ENCODE measurements around the gene LCK.
A peak's percentile ranks its signal among the peaks of the same experiment; 100 is the strongest.
"Not testable (repeated sequence)": the region's sequence is repeated elsewhere in the genome, so short reads cannot be mapped to it uniquely, and the experiment has no call there.

The LCK gene

DNA sequence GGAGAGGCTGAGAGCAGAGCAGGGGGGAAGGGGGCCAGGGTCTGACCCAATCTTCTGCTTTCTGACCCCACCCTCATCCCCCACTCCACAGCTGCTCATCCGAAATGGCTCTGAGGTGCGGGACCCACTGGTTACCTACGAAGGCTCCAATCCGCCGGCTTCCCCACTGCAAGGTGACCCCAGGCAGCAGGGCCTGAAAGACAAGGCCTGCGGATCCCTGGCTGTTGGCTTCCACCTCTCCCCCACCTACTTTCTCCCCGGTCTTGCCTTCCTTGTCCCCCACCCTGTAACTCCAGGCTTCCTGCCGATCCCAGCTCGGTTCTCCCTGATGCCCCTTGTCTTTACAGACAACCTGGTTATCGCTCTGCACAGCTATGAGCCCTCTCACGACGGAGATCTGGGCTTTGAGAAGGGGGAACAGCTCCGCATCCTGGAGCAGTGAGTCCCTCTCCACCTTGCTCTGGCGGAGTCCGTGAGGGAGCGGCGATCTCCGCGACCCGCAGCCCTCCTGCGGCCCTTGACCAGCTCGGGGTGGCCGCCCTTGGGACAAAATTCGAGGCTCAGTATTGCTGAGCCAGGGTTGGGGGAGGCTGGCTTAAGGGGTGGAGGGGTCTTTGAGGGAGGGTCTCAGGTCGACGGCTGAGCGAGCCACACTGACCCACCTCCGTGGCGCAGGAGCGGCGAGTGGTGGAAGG, 23.7 kb downstream of the LCK start:
- no peak for DNase-seq

DNA sequence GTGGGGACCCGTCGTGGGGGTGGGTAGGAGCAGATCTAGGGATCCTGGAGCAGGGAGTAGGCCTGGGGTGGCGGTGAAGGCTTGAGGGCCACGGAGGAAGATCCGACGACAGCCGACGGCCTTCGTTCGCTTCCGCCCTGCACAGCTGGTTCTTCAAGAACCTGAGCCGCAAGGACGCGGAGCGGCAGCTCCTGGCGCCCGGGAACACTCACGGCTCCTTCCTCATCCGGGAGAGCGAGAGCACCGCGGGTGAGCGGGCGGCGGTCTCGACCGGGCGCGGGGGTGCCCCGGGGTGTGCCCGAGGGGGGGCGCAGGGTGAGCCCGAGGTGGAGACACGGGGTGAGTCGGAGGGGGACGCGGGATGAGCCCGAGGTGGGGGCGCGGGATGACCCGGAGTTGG, 24.4 kb downstream of the LCK start:
- DNase-seq = no peak

DNA sequence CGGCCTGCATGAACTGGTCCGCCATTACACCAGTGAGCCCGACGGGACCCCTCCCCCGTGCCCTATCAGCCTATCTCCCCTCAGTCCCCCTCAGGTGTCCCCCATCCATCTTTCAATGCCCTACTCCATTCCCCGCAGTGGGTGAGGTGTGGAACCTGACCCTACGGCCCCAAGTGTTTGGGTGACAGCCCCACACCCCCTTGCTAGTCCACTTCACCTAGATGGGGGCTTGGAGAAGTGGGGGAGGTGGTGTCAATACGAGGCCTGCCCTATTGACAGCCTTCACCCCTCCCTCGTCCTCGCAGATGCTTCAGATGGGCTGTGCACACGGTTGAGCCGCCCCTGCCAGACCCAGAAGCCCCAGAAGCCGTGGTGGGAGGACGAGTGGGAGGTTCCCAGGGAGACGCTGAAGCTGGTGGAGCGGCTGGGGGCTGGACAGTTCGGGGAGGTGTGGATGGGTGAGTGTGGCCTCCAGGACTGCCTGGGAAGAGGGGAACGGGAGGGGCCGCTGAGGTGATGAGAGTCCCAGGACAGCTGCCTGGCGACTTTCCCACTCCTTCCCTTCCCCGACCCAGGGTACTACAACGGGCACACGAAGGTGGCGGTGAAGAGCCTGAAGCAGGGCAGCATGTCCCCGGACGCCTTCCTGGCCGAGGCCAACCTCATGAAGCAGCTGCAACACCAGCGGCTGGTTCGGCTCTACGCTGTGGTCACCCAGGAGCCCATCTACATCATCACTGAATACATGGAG, 25.1 kb downstream of the LCK start:
- DNase-seq = no peak

DNA sequence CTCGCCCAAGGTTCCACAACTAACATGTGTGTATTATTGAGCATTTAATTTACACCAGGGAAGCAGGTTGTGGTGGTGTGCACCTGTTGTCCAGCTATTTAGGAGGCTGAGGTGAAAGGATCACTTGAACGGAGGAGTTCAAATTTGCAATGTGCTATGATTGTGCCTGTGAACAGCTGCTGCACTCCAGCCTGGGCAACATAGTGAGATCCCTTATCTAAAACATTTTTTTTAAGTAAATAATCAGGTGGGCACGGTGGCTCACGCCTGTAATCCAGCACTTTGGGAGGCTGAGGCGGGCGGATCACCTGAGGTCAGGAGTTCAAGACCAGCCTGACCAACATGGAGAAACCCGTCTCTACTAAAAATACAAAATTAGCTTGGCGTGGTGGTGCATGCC, 33.7 kb downstream of the LCK start:
- not testable (repeated sequence) for DNase-seq

DNA sequence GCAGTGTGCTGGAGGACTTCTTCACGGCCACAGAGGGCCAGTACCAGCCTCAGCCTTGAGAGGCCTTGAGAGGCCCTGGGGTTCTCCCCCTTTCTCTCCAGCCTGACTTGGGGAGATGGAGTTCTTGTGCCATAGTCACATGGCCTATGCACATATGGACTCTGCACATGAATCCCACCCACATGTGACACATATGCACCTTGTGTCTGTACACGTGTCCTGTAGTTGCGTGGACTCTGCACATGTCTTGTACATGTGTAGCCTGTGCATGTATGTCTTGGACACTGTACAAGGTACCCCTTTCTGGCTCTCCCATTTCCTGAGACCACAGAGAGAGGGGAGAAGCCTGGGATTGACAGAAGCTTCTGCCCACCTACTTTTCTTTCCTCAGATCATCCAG, 34.6 kb downstream of the LCK start:
- no peak for DNase-seq

DNA sequence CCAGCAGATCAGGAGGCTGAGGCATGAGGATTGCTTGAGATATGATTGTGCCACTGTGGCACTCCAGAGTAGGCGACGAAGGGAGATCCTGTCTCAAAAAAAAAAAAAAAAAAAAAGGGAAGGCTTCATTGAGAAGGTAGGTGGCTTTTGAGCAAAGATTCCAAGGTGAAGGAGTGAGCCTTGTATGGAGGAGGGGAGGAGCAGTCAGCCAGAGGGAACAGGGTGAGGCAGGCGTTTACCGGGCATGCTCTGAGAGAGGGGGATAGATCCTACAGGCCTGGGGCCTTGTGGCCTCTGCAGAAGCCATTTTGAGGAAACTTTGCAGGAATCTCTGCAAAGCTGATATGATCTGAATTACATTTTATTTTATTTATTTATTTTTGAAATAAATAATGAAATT, 35.7 kb downstream of the LCK start:
- no peak for DNase-seq

DNA sequence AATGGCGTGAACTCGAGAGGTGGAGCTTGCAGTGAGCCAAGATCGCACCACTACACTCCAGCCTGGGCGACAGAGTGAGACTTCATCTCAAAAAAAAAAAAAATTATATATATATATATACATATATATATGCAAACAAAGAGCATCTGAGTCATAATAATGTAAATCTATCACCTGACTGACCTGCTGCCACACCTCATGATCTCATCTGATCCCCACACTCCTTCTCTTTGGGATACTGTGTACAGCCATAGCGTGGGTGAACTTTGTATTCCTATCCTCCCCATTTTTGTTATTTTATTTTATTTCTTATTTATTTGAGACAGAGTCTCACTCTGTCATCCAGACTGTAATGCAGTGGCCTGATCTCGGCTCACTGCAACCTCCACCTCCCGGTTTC, 38.2 kb downstream of the LCK start:
- DNase-seq = no peak

DNA sequence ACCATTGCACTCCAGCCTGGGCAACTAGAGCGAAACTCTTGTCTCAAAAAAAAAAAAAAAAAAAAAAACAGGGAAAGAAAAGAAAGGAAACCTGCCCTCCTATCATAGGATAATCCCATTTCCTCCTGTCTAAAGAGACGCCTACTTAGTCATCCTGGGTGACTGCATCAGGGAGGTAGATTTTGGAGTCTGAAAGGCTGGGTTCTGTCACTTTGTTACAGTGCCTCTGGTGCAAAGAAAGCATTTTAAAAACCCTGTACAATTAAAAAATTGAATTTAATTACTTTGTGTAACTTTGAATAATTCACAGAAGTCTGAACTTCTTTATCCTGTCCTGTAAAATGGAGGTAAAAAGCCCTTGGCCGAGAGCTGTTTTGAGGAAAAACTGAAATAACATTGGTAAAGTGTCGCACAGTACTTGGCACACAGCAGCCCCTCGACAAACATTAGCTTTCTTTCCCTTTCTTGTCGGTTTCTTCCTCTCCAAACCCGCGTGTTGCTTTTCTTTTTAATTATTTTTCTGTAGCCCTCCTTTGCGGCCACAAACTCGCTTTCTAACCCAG, 40.2 kb downstream of the LCK start:
- DNase-seq = peak; percentile 57

DNA sequence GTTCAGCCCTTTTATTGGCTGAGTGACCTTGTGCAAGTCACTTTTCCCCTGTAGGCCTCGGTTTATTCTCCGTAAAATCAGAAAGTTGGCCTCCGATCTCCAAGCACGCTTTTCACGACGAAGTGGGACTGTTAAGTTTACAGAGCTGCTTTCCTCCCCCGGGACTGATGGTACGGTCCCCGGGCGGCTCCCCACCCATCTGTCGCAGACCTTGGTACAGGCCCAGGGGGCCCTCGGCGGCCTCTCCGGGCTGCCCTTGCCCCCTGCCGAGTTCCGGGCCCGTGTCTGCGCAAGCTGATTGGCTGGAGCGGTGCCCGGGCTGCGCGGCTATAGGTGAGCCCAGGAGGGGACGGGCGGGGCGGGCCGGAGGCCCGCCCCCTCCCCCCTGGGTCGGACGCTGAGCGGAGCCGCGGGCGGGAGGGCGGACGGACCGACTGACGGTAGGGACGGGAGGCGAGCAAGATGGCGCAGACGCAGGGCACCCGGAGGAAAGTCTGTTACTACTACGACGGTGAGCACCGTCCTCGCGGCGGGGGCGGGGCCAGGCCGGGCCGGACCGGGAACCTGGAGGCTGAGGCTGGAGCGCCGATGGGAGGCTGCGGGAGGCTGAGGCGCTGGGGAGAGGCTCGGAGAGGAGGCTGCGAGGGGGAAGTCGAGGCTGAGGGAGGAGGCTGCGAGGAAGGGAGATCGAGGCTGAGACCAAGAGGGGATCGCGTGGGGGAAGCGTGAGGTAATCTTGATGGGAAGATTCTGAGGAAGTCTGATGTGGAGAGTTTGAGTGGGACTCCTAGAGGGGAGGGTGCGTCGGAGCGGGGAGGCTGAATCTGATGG, 40.9 kb downstream of the LCK start, which contains the start of gene HDAC1:
Gene HDAC1 (plus strand): TSS at position 376 of the 831 bp plus-strand sequence. CDS start 87 bp downstream, at position 463.
- peak; percentile 96 for DNase-seq

DNA sequence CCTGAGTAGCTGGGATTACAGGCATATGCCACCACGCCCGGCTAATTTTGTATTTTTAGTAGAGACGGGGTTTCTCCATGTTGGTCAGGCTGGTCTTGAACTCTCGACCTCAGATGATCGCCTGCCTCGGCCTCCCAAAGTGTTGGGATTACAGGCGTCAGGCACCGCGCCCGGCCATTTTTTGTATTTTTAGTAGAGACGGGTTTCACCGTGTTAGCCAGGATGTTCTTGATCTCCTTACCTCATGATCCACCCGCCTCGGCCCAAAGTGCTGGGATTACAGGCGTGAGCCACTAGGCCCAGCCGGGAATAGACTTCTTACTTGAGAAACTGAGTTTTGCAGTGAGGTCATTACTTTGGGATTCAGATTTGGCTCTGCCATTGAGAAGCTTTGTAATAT, 47.1 kb downstream of the LCK start:
- not testable (repeated sequence) for DNase-seq

DNA sequence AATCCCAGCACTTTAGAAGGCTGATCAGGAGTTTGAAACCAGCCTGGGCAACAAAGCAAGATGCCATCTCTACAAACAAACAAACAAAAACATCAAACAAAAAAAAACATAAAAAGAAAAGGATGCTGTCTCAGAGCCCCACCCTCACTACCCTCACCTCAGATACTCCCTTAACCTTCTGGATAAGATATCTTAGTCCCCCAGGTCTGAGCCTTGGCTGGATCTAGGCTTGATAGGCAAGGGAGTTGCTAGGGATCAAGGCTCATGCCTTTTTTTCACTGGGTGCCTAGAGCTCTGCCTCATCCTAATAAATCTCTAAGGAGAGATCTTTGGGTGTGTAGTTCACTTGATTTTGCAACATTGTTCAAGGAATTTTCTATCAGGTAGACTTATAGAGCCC, 48.3 kb downstream of the LCK start:
- DNase-seq = no peak

DNA sequence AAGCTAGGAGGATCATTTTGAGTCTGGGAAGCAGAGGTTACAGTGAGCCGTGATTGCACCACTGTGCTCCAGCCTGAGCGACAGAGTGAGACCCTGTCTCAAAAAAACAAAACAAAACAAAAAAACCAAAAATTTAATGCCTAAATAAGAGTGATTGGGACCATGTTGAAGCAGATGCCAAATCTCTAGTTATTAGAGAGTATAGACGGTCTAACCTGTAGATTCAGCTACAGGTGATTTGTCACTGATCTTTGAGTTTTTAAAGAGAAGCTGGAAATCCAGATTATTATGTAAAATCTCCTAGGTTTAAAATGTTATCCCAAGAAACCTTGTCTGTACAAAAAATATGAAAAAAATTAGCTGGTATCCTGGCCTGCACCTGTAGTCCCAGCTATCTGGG, 52.3 kb downstream of the LCK start:
- no peak for DNase-seq

DNA sequence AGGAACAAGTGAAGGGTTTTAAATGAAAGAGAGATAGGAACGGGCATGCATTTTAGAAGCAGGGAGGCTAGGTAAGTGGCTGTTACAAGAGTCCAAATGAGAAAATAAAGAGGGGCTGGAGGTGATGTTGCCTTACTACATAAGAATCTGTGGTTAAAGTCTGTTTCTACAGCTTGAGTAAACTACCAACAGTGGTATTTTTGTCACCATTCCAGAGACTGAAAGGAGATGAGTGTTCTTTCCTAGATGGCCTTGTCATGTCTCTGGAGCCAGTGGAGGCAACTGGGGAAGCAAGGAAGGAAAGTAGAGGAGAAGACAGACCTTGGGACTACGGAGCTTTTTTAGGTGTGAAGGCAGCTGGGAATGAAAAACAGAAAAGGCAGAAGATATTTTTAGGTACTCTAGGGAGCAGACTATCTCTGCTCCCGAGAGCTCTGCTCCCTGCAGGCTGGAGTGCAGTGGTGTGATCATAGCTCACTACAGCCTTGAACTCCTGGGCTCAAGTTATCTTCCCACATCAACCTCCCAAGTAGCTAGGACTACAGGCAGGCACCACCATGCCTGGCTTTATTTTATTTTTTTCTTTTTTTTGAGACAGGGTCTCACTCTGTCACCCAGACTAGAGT, 53.0 kb downstream of the LCK start:
- no peak for DNase-seq

DNA sequence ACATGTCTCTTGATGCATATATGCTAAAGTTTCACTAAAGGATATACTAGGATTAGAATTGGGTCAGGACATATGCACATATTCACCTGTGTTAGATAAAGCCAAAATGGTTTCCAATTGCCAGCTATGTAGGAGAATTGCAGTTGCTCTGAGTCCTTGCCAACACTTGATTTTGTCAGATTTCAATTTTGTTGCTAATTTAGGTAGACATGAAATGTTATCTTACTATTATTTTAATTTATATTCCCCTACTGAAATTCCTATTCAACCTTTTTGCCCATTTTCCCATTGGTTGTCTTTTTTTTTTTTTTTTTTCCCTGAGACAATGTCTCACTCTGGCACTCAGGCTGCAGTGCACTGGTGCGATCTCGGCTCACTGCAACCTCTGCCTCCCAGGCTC, 54.2 kb downstream of the LCK start:
- no peak for DNase-seq

DNA sequence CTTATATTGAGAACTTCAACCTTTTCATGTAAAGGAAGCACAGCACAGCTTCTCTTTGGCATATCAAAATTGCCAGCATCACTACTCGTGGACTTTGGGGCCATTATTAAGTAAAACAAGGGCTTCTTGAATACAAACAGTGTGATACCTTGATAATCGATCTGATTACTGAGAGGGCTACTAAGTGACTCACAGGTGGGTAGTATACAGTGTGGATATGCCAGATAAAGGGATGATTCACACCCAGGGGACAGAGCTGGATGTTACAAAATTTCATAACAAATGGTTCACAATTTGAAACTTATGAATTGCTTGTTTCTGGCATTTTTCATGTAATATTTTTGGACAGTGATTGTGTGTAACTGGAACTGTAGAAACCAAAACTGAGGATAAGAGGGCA, 56.3 kb downstream of the LCK start:
- DNase-seq = peak; percentile 36

DNA sequence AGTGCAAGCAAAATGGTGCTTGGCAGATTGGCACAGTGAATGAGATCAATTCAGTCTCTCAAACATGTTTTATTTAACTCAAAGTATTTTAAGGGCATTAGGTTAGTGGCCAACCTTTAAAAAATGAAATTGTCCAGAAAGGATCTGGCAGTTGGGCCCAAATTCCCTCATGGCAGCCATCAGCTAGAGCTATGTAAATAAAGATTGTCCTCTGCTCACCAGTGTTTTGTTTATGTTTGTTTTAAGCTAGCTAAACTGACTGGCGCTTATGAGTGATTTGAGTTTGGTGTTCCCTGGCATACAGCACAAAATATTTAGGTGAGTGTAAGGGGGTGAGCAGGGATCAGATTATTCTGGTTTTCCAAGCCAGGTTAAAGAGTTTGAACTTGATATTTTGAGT, 58.9 kb downstream of the LCK start:
- no peak for DNase-seq

DNA sequence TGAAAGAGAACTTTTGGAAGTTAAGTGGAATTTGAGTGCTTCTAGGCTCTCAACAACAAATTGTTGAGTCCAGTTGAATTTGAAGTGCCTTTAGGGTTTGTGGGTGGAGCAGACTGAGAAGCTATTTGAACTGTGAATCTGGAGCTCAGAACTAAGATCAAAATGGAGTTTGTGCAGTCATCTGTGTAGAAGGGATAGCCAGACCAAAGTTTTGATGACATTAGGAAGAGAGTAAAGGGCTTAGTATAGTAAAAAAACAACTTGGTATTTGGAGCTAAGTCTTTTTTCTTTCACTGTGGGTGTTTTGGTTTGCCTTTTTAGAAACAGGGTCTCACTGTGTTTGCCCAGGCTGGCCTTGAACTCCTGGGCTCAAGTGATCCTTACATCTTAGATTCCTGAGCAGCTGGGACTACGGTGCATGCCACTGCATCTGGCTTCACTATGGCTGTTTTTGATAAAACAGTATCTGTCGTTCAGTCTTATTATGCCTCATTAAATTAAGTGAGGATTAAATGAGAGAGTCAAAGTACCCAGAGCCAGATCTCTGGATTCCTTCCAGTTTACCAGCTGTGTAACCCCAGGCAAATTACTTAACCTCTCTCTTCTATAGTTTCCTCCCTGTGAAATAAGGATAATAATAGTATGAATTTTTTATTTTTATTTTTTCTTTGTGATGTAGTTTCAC, 60.8 kb downstream of the LCK start:
- no peak for DNase-seq

DNA sequence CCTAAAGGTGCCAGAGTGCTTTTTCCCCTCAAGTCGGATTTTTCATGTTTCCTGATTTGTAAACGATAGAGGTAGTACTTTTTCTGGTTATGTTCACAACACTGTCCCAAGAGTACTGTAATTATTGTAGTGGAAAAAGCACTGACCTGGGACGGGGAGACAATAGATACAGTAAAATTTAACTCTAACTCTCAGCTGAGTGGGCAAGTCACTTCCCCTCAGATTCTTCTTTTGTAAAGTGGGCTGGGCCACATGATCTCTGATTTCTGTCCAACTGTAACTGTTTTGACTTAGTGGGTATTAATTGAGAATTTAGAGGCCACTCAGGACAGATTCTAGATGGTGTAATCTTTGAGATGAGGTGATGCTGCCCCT, 65.8 kb downstream of the LCK start:
- no peak for DNase-seq

DNA sequence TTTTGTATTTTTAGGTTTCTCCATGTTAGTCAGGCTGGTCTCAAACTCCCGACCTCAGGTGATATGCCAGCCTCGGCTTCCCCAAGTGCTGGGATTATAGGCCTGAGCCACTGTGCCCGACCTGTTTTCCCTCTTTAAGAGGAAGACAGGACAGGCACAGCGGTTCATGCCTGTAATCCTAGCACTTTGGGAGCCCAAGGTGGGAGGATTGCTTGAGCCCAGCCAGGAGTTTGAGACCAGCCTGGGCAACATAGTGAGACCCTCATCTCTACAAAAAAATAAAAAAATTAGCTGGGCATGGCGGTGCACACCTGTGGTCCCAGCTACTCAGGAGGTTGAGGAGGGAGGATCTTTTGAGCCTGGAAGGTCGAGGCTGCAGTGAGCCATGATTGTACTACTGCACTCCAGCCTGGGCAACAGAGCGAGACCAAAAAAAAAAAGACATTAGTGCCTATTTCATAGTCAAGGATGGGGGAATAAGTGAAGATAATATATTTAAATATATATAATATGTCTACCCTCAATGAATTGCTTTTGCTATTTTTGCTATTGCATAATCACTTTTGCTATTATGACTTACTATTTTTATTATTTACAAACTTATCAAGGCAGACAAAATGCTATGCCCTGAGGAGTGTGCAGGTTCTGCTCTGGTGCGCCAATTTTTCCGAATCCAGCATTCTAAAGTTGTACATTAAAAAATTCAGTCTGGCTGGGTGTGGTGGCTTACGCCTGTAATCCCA, 67.2 kb downstream of the LCK start:
- no peak for DNase-seq

DNA sequence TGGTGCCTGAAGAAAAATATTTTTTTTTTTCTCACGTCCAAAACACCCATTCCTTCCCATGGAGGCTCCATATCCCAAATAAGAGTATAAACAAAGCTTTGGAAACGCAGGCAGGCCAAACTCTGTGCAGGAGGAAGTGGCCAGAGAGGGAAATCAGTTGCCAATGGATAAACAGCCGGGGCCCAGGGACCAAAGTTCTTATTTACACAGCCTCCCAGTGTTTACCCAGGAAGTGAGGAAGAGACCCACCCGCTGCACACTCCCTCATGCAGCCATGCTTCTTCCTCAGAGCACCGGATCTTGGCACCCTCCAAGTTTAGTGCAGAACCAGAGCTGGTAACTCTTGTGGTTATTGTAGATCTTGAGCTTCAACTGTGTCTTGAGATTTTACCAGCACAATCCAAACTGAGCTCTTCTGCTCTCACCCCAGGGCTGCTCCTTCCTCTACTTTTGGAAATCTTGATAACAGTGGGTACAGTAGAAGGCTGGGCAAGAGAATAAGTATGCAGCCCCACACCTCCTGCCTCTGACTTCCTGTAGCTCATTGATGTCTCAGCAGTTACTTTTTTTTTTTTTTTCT, 70.7 kb downstream of the LCK start:
- DNase-seq = no peak

DNA sequence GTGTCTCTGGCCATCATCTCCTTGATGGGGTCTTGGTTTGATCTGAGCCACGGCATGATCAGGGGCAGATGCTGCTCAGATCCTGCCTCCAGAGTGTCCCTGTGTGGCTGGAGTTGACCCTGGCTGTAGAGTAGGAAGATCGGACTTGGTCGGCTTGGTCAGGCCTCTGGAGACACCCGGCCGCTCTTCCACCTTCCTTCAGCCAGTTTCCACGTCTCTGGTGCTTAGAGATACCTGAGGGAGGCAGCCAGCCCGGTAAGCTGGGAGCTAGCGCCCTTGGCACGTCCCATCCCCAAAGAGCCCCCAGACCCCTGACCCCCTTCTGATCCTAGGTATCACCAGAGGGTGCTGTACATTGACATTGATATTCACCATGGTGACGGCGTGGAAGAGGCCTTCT, 76.1 kb downstream of the LCK start:
- no peak for DNase-seq

All from fibroblast of skin of right quadriceps (primary cell).